GM12874 (cell line): ENCODE measurements around the gene AGBL4.

Experiments used
- CTCF ChIP-seq: IDR thresholded peaks from 2 replicates; pipeline ENCODE4 v1.5.1; 2011; ENCODE audit warnings: low read depth, mild to moderate bottlenecking, control low read depth, low read length, moderate library complexity; ENCODE audit not compliant: insufficient read depth

Gene AGBL4

GRCh38 chr1:48644905-48645605 is 1378.7 kb downstream of the AGBL4 start:
- TF ChIP-seq CTCF: no peak

- no peak for TF ChIP-seq CTCF
Measured at GRCh38 chr1:48644190-48644900, 1379.4 kb downstream of the AGBL4 start.

GRCh38 chr1:48643193-48643592 is 1380.6 kb downstream of the AGBL4 start:
- TF ChIP-seq CTCF: no peak

DNA sequence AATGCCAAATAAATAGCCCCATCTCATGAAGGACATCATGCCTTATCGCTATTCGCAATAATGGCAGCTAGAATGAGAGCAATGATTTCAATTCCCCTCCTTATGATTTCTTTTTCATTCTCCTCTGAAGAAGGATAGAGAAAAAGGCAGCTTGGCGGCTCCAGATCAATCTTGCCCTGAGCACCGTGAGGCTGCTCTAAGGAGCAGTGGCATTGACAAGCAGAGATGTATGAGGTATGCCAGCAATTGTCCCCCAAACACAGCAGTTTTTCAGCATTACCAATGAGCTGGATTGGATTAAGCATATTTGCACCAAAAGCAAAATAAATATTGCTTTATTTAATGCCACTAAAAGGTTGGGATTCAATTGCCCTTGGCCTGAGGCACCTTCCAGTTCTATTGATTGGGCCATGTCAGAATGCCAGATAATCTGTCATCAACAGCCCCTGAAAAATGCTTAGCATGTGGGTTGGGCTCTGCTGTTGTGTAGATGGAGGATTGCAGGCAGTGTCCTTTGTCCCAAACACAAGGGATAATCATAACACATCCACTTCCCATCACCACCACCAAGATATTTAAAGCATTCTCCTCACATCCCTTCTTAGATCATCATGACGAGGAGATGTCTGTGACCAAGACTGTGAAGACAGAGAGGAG is 1382.8 kb downstream of the AGBL4 start:
- TF ChIP-seq CTCF: no peak

DNA sequence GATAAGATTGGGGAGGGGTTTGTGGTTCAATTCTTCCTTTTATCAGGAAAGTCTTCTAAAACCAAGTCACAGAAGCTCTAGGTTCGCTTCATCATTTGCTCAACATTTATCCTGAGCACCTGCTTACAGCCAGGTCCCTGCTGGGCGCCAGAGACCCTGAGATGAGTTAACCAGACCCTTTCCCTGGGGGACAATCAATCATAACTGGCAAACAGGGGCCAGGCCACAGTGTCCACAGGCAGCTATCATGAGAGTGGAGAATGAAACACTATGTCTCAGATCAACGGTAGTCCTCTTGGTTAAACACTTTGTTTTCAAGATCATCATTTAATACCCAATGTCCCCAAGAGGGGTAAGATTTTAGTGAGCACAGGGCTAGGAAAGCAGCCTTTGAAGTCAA is 1393.9 kb downstream of the AGBL4 start:
- TF ChIP-seq CTCF: no peak

GRCh38 chr1:48627486-48627885 is 1396.3 kb downstream of the AGBL4 start:
- no peak for TF ChIP-seq CTCF

DNA sequence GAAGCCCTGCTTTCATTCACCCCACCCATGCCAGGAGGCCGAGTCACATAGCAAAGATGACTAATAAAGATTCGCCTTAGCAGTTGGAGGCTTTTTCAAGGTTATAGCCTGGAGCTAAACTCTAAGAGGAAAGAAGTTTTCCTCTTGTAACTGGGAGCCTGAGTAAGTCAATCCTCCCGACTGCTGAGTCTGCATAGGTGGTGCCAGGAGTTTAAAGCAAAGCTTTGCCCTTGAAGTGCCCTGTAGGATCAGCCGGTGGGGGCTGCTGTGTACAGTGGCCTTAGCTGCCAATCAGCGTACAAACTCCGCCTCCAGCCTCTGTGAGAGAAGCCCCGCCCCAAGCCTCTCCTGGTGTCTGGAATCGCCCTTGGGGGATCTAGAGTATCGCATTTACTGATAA is 1404.2 kb downstream of the AGBL4 start:
- no peak for TF ChIP-seq CTCF
